WI38 (cell line): ENCODE results near the gene DLEC1.
A peak's percentile ranks its signal among the peaks of the same experiment; 100 is the strongest.
"Not testable (repeated sequence)": the region's sequence is repeated elsewhere in the genome, so short reads cannot be mapped to it uniquely, and the experiment has no call there.

Experiments used
- H3K4me3 ChIP-seq: 2 replicates; pipeline ENCODE4 v1.5.1; 2011; ENCODE audit warnings: low read depth, mild to moderate bottlenecking, control low read depth, low read length
- TF ChIP-seq, protein P1 (sequence below): IDR thresholded peaks from 2 replicates; pipeline ENCODE4 v1.5.1; 2012; ENCODE audit warnings: low read depth, mild to moderate bottlenecking, control low read depth, low read length

The DLEC1 gene

GRCh38 chr3:38155825-38156224 is 116.8 kb downstream of the DLEC1 start:
- TF ChIP-seq, protein P1, sequence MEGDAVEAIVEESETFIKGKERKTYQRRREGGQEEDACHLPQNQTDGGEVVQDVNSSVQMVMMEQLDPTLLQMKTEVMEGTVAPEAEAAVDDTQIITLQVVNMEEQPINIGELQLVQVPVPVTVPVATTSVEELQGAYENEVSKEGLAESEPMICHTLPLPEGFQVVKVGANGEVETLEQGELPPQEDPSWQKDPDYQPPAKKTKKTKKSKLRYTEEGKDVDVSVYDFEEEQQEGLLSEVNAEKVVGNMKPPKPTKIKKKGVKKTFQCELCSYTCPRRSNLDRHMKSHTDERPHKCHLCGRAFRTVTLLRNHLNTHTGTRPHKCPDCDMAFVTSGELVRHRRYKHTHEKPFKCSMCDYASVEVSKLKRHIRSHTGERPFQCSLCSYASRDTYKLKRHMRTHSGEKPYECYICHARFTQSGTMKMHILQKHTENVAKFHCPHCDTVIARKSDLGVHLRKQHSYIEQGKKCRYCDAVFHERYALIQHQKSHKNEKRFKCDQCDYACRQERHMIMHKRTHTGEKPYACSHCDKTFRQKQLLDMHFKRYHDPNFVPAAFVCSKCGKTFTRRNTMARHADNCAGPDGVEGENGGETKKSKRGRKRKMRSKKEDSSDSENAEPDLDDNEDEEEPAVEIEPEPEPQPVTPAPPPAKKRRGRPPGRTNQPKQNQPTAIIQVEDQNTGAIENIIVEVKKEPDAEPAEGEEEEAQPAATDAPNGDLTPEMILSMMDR, result no peak

GRCh38 chr3:38157117-38157516 is 118.1 kb downstream of the DLEC1 start:
- TF ChIP-seq, protein P1, result no peak
- H3K4me3 ChIP-seq, result no peak overlapping the region

More at GRCh38 chr3:38155825-38156224, 116.8 kb downstream of the DLEC1 start:
- no peak overlapping the region for H3K4me3 ChIP-seq

DNA sequence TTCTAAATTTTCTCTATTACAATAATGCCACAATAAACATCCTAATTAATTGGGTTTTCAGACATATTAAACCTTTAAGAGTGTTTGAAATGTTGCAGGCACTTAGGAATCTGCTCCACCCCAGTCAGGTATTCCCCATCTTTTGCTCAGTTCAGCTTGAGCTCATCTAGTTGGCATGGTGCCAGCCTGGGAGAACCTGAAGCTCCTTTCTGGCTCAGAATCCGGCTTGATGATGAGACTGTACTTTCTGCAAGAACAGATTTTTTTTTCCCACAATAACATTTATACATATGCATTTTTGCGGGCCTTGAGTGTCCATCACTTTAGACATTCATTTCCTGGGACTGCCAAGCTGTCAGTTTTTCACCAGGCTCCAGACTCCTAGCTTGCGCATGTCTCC is 118.6 kb downstream of the DLEC1 start:
- TF ChIP-seq, protein P1, result no peak
- H3K4me3 ChIP-seq, result no peak overlapping the region

- H3K4me3 ChIP-seq, result no peak overlapping the region
- TF ChIP-seq, protein P1, result no peak
Measured at GRCh38 chr3:38158472-38158871, 119.5 kb downstream of the DLEC1 start.

DNA sequence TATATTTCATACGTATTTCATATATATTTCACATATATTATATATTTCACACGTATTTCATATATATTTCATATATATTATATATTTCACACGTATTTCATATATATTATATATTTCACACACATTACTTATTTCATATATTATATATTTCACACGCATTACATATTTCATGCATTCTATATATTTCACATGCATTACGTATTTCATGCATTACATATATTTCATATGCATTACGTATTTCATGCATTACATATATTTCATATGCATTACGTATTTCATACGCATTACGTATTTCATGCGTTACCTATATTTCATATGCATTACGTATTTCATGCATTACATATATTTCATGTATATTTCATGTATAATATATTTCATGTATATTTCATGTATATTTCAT is 121.7 kb downstream of the DLEC1 start:
- not testable (repeated sequence) for H3K4me3 ChIP-seq

GRCh38 chr3:38163117-38163840 is 124.3 kb downstream of the DLEC1 start:
- no peak overlapping the region for H3K4me3 ChIP-seq
- TF ChIP-seq, protein P1, result no peak

- peak overlapping the region; percentile 73 for H3K4me3 ChIP-seq
- TF ChIP-seq, protein P1, result no peak
Measured at GRCh38 chr3:38163841-38164642, 125.0 kb downstream of the DLEC1 start.
